ENCODE results near the gene TMEM150B.

Gene TMEM150B

DNA sequence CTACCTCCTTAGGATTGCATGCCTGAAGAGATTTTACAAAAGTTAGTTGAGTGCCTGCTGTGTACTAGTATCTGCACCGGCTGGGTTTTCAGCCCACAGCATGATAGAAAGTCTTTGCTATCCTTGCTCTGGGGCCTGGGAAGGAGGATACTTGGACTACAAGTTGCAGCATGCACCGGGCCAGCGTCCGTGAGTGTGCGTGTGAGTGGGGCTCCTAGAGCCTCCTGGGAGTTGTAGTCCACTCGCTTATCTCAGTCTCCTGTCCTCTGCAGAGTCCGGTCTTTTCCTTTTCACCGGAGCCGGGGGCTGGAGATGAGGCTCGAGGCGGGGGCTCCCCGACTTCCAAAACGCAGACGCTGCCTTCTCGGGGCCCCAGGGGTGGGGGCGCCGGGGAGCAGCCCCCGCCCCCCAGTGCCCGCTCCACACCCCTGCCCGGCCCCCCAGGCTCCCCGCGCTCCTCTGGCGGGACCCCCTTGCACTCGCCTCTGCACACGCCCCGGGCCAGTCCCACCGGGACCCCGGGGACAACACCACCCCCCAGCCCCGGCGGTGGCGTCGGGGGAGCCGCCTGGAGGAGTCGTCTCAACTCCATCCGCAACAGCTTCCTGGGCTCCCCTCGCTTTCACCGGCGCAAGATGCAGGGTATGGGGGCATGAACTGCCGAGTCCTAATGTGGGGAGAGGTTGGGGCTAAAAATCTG lies 20.7 kb downstream of the TMEM150B start:
- DNase-seq, result peak; percentile 30

DNA sequence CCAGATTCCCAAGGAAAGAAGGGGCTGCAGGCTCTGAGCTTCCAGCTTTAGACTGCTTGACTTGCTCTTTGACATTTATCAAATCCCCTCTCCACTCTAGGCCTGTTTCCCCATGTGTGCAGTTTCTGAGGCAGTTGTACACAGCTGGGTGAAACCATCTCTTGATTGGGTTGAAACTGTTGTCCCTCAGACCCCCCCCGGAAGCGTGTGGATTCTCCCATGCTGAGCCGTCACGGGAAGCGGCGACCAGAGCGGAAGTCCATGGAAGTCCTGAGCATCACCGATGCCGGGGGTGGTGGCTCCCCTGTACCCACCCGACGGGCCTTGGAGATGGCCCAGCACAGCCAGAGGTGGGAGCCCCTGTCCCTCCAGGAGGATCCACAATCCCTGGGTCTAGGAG lies 21.7 kb downstream of the TMEM150B start:
- DNase-seq, result no peak

DNA sequence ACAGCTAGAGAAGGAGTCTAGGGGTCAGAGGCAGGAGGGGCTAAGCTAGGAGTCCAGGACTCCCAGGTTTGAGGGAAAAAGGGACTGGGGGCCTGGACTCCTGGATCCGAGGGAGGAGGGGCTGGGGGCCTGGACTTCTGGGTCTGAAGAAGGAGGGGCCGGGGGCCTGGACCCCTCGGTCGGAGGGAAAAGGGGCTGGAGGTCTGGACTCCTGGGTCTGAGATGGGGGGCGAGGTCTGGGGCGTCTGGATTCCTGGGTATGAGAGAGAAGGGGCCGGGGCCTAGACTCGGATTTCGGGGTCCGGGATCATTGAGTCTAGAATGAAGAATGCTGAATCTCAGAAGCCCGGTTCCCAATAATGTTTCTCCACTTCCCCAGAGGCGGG lies 22.8 kb downstream of the TMEM150B start:
- no peak for DNase-seq

DNA sequence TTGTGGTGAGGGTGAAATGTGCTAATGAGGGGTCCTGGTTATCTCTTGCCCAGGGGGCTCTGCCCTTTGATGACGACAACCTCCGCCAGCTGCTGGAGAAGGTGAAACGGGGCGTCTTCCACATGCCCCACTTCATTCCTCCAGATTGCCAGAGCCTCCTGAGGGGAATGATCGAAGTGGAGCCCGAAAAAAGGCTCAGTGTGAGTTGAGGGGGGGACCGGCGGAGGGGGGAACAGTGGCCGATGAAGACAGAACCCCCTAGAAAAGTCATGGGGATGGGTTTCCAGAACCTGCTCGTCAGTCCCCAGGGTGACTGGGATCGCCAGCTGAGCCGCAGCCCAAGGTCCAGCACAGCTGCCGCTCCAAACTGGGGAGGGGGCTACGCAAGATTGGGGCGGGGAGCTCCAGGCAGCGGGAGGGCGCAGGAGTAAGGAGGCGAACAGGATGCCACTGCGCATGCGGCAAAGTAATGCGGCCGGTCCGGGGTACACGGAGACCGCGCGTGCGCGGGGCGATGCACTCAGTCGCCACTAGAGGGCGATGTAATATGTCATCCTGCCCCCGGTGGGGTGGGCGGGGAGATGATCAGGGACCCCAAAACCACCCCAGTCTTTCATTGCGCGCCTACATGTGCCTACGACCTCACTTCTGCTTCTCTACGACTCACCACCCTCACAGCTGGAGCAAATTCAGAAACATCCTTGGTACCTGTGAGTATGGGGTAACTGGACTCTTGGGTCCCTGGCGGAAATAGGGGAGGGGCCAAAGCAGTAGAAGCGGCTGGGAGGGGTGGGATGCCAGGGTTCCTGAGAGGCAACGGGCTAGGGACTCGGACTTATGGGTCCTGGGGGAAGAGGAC lies 23.5 kb downstream of the TMEM150B start:
- DNase-seq, result peak; percentile 93

DNA sequence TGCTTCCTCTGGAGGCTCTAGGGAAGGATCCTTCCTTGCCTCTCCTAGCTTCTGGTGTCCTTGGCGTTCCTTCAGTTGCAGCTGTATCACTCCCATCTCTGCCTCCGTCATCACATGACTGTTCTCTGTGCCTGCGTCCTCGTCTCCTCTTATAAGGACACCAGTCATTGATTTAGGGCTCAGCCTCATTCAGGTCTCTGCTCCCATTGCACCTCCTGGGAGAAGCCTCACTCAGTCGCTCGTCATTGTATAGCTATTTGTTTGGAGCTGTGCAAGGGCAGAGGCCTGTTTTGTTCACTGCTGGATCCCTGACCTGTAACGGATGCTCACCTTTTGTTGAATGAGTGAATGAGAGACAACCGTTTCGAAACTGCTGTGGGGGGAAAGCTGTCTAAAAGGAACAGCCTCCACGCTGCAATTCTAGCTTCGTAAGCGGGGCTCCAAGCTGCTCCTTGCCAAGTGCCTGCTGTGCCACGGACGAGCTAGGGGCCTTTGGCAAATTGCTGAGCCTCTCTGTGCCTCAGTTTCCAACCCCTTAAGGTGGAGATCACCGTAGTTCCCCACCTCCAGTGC lies 24.2 kb downstream of the TMEM150B start:
- no peak for DNase-seq

DNA sequence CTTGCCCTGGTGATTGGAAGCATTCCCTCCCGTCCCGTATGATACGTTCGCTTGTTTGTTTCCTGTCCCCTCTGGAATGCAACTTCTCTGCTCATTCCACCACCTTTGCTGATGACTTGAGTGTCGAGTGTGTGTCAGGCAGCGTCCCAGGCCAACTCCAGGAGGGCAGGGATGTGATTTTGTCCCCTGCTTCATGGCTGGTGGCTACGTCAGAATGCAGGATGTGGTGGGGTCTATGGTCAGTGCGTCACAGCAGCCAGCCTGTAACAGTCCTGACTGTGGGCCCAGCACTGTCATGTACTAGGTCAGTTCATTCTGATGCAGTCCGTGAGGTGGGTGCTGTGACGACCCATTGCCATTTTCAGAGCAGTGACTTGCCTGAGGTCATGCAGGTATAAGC lies 25.1 kb downstream of the TMEM150B start:
- no peak for DNase-seq

DNA sequence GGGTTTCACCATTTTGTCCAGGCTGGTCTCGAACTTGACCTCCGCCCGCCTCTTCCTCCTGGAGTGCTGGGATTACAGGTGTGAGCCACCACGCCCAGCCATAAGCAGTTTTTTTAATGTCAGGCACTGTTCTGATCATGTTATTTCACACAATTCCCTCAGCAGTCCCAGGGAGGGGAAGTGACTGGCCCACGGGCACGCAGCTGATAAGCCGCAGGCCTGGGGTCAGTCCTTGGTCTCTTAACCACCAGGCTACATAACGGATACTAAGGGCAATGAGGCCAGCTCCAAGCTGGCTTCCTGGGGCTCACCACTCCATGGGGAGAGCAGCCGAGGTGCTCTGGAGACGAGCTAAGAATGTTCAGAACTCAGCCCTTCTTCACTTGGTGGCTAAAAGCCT lies 27.9 kb downstream of the TMEM150B start:
- DNase-seq, result no peak

DNA sequence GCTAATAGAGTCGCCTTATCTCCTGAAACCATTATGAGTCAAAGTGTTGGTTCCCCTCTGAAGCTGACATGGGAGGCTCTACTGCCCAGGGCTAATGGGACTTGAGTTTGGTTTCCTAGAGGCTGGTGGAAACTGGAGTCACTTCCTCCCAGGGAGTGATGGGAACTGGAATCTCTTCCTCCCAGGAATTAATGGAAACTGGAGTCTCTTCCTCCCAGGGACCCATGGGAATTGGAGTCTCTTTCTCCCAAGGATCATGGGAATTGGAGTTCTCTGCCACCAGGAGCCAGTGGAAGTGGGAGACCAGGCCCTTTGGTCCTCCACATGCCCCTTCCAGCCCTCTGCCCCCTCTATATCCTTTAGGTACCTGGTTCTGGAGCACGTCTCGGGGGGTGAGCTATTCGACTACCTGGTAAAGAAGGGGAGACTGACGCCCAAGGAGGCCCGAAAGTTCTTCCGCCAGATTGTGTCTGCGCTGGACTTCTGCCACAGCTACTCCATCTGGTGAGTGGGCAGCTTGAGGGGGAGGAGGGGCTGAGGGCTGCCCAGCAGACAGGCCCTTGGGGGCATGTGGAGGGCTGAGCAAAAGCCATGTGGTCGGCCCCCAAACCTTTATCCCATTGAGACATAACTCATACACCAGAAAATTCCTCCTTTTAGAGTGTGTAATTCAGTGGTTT lies 35.9 kb downstream of the TMEM150B start:
- no peak for DNase-seq

DNA sequence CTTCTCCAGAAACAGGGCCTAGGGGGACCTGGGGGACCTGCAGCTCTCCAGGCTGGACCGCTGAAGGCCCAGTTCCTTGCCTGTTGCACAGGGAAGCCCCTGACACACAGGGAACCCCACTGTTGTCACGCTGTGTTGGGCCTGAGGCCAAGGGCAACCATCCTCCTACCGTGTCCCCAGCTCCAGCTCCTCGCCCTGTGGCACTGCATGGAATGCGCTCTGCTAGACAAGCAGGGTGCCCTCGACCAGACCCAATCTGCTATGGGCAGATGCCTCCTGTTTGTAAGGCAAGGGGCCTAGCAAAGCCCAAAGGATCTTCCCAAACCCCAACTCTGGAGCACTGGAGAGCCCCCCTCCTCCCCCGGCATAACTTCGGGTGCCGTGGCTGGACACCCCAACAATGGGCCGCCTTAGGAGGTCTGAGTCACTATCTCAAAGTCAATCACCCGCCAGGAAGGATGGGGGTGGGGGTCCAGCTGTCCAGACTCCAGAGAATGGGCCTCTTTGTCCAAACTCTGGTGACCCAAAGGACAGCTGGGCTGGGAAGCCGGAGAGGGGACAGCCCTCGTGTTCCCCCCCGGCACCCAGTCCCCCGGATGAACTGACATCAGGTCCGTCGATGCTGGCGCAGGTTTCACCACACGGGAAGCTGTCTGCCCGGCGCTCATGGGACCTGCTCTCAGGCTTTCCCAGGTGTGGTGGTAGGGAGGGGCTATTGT lies 37.6 kb downstream of the TMEM150B start:
- no peak for DNase-seq

DNA sequence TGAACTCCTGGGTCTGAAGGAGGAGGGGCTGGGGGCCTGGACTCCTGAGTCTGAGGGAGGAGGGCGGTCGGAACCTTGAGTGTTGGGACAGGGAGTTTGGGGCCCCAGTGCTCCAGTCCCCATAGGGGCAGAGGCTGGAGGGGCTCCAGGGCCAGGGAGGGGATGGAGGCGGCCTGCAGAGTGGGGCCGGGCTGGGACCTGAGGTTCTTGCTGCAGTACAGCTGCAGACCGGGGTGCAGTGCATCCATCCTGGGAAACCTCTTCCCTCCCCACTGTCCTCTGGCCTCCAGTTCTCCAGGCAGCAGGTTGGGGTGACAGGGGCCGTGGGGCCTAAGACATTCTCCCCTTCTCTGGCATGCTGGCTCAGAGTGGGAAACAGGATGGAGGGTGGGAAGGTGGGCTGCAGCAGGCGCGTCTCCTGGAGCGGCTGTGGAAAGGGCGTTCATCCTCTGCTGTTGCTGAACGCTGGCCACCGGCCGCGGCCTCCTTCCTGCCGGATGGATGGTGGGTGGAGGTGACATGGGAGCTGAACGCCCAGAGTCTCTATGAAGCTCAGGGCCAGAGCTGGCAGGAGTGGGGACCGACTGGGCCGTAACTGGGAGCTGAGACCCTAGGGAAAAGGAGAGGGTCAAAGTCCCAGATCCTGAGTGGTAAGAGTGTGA lies 39.8 kb downstream of the TMEM150B start:
- DNase-seq, result no peak

DNA sequence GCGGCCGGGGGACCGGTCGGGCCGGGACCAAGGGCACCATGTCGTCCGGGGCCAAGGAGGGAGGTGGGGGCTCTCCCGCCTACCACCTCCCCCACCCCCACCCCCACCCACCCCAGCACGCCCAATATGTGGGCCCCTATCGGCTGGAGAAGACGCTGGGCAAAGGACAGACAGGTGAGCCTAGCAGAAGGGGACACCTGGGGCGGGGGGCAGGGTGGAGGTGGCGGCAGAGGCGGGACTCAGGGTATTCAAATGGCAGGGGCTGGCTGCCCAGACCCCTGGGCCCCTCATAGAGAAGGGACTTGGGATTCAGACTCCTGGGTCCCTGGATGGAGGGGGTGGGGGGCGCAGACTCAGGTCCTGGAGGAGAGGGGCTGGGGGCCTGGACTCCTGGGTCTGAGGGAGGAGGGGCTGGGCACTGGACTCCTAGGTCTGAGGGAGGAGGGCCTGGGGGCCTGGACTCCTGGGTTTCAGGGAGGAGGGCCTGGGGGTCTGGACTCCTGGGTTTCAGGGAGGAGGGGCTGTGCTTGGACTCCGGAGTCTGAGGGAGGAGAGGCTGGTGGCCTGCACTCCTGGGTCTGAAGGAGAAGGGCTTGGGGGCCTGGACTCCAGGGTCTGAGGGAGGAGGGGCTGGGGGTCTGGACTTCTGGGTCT lies 40.6 kb downstream of the TMEM150B start:
- DNase-seq, result no peak

DNA sequence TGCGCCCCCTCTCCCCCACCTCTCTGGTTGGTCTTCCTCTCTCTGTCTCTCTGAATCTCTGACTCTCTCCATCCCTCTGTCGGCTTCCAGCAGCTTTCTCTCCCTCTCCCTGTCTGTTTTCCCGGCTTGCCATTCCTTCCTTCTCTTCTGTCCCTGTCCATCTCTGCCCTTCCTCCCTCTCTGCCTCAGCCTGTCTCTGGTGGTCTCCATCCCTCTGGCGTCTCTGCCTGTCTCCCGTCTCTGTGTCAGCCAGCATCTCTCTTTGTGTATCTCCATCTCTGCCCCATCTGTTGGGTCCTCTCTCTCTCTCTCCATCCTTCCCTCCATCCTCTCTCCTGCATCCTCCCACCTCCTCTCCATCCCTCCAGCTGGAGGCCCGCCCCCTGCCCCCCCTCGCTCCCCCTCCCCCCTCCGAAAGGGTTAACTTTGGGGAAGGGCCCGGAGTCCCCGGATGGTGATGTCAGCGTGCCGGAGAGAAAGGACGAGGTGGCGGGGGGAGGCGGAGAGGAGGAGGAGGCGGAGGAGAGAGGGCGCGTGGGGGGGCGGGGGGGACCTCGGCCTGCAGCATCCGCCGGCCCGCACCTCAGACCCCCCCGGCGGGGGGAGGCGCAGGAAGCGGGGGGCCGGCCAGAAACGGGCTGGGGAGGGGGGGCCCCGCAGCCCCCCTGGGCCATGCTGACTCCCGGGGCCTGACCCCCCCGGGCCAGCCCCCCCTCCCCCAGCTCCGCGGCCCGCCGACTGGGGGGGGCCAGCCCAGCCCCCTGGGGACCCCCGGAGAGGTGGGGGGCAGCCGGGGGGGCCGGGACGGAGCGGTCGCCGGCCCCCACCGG lies 41.4 kb downstream of the TMEM150B start, which contains the start of gene BRSK1:
TSS of gene BRSK1 (plus strand) at position 450 of the 830 bp plus-strand sequence. CDS start 446 bp downstream, outside the sequence.
- DNase-seq, result peak; percentile 71

DNA sequence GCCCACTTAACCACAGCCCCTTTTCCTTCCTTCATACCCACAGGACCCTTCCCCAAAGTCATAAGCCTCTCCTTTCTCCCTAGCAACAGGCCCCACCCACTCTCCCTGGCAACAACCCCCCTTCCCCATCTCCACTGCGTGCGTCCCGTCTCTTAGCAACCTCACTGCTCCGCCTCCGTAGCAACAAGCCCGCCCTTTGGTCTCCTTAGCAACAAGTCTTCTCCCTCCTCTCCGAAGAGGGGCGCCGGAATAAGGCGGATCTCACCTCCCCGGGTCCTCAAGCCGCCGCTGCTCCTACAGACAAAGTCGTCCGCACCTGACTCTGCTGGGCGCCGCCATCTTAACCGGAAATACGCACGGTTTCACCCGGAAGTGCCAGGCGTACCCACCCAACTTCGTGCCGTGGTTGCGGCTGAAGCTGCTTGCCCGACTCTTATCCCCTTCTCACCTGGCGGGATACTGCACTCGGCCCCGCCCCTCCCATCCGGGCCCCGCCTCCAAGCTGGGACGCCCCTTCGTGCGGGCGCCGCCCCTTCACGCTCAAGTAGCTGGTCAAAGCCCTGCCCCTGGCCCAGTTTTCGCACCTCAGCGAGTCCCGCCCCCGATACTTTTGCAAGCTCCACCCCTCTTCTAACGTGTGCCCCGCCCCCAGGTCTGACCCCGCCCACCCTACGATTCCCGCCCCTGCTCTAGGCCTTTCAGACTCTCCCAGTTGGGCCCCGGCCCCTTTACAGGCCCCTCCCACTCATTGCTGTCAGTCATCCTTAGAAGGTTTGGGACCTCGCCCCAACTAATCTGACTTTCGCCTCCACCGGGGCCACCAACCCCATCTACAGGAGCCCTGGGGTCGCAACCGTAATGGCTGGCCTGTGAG lies 45.1 kb downstream of the TMEM150B start, which contains the start of gene HSPBP1:
TSS of gene HSPBP1 (minus strand) at position 341 of the 874 bp plus-strand sequence. CDS start 502 bp downstream, outside the sequence.
- peak; percentile 98 for DNase-seq

DNA sequence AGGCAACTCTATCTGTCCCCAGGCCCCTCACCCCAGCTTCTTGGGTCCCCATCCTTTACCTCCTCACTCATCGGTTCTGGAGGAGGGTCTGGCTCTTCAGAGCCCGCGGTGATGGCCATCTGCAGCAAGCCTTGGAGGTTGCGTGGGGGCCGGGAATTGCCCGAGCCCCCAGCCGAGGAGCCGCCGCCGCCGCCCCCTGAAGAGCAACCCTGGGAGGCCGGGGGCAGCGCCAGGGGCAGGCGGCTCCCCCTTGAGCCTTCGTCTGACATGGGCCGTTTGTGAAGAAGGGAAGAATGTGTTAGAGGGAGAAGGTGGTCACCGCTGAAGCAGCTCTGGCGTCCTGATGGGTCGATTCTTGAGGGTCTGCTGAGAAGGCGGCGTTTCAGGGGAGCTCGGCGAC lies 45.8 kb downstream of the TMEM150B start:
- DNase-seq, result no peak

DNA sequence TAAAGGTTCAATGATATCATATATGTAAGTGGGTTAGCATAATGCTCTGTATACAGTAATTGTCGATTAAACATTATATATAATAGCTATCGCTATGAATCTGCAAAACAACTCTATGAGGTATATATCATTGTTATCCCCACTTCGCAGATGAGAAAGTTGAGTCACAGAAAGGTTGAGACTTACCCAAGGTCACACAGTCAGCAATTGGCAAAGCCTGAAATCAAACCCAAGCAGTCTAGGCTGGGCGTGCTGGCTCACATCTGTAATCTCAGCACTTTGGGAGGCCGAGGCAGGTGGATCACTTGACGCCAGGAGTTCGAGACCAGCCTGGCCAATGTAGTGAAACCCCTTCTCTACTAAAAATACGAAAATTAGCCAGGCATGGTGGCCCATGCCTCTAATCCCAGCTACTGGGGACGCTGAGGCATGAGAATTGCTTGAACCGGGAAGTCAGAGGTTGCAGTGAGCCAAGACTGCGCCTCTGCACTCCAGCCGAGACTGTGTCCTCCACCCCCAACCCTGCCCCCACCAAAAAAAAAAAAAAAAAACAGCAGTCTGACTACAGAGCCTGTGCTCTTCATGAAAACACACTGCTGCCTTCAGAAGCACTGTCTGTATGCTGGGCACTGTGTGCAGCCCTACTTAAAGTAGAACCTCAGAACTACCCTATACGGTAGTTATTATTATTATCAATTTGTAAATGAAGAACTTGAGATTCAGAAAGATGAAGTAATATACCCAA lies 46.6 kb downstream of the TMEM150B start:
- no peak for DNase-seq

DNA sequence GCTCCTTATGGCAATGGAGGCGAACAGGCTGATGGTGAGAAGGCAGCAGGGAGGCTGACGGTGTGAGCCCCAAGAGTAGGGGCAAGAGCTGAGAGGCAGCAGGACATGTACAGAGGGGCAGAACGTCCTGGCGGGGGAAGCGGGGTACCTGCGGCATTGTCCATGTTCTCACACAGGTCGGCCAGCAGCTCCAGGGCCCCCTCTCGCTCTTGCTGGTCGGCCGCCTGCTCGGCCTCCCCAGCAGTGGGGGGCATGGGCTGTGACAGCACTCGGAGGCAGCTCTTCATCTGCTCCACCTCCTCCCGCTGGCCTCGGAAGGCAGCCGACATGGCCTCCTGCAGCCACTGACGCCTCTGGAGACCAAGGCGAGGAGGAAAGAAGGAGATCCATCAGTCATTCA lies 47.6 kb downstream of the TMEM150B start:
- no peak for DNase-seq

DNA sequence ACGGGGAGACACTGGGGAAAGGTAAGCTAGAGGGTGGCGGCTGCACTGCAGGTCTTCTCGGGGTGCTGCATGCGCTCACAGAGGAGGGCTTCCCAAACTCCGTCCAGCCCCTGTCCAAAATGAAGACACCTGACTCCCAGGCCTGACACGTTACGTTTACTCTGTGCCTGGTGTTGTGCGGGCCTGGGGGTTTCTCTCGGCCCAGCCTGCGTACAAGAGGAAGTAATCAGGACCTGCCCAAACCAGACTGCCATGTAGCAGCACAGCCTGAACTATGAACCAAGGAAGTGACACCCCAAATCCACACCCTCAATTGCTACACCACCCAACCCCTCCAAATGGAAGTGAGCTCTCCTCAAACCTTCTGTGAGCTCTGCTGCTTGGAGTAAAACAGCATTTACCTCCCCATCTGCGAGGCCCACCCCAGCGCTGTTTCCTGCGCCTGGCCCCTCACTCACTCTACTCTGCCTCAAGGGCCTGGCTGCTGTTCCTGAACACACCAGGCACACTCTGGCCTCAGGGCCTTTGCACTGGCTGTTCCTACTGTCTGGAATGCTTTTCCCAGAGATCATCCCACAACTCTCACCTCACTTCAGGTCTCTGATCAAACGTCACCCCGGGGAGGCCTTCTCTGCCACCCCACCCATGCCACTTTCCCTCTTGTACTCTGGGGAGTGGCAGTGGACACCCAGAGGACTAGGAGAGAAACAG lies 48.3 kb downstream of the TMEM150B start:
- DNase-seq, result peak; percentile 40
